GM21390 (cell line): ENCODE results near the gene CNTRL.
"Not testable (repeated sequence)": the region's sequence is repeated elsewhere in the genome, so short reads cannot be mapped to it uniquely, and the experiment has no call there.

Experiments
- ATAC-seq: cut with Tn5 transposase; IDR thresholded peaks from one replicate; pipeline ENCODE4 v1.9.1; 2021; ENCODE audit not compliant: unreplicated experiment

Gene CNTRL

DNA sequence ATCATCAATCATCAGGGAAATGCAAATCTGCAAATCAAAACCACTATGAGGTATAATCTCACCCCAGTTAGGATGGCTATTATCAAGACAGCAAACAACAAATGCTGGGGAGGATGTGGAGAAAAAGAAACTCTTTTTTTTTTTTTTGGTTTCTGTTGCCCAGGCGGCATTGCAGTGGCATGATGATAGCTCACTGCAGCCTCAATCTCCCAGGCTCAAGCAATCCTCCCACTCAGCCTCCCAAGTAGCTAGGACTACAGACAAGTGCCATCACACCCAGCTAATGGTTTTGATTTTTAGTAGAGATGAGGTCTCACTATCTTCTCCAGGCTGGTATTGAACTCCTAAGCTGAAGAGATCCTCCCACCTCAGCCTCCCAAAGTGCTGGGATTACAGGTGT lies 5.4 kb upstream of the CNTRL start:
- no peak for ATAC-seq

DNA sequence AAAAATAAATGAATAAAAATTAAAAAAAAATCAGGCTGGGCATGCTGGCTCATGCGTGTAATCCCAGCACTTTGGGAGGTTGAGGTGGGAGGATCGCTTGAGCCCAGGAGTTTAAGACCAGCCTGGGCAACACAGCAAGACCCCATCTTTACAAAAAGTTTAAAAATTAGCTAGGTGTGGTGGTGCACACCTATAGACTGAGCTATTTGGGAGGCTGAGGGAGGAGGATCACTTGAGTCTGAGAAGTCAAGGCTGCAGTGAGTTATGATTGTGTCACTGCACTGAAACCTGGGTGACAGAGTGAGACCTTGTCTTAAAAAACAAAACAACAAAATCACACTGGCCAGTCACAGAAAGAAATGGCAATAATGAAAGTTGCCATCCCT lies 3.4 kb upstream of the CNTRL start:
- no peak for ATAC-seq

DNA sequence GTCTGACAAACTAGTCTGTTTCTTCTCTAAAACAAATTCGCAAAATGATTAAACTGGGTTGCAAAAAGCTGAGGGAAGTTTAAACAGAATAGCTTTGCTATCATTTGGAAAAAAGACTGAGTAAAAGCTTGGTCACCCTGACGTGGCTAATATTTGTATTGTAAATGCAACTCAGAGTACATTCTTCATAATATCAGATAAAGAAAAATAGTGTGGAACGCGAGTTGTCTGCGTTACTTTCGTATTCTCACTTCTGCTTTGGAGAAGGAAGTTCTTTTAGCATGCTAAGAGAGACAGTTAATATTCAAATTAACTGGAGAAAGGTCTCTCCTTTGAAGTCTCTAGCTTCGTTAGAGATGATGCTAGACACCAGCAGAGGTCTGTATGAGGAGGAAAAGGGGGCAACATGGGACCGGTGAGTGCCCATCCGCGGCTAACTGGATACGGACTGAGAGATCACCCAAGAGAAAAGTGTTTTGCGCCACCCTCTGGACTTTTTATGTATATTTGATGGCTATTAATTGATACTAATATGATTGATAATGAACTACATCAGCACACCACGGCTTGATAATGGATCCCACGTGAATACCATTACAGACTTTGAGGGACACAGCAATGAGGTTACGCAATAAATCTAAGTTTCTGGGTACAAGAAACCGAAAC lies 2.9 kb upstream of the CNTRL start:
- ATAC-seq = peak; percentile 33

DNA sequence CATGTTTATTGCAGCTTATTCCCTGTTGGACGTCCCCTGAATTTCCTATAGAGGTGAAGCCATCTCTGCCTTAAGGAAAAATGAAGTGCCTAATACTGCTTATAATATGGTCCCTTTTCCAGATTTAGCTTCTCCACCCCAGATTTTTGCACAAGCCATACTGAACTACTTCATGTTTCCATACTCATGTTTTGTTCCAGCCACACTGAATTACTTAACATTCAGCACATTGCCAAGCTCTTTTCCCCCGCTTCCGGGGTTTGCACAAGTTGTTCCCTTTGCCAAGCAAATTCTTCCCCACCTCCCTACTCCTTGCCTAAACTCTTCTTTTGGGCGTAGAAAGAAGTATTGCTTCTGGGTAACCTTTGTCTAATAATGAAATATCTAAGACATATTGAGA lies 1.7 kb upstream of the CNTRL start:
- no peak for ATAC-seq

DNA sequence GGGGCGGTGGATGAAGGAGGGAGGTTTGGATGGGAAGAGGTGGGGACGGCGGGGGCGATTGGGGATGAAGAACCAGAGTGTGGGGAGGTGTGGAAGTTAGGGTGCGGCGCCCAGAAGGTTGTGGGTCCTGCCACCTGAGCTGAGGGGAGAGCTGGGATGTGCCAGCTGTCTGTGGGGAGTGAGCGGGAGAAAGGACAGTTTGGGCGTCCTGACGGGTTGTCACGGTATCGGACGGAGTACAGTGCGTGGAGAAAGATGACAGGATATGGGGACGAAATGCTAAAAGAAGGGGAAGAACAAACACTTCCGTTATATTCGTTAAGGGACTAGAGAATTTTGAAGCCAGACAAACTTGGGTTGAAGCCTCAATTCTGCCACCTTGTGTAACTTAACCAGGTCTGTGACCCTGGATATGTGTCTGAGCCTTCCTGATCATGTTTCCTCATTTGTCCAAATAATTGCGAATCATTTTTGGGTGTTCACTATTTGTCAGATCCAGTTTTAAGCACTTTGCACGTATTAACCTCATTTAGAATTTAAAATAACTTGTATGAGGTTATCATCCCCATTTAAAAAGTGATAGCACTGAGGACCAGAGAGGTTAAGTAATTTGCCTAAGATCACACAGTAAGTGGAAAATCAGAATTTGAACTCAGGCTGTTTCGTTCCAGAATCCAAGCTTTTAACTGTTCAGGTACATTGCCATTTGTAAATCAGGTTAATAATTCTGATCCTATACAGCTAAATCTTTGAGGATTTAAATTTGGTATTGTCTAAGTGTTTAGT lies 689 bp downstream of the CNTRL start:
- ATAC-seq = peak; percentile 20

DNA sequence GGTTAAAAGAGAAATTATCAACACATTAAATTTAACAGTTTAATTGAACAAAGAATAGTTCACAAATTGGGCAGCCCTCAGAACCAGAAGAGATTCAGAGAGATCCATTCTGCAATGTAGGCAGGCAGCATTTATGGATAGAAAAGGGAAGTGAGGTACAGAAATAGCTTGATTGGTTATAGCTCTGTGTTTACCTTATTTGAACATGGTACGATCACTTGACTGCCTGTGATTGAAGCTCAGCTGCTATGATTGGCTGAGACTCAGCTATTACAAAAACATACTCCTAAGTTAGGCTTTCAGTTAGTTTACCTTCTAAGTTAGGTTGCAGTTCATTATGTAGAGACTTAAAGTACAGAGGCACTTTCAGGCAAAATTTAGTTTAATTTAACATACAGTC lies 7.3 kb downstream of the CNTRL start:
- no peak for ATAC-seq

DNA sequence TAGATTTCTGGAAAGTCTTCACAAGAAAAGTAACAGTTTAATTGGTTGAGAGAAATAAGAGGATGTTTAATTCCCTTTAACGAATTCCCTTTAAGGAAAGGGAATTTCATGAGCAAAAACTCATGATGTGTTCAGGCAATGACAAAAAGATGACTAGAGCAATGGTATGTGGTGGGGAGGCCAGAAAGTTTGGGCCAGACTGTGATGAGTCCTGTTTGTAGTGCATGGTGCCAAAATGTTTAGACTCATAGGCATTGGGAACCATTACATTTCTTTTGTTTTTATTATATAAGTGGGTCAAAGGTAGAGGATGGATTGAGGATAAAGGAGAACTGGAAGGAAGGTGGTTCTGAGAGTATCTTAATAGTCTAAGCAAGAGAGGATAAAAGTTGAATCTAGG lies 10.9 kb downstream of the CNTRL start:
- ATAC-seq = no peak

DNA sequence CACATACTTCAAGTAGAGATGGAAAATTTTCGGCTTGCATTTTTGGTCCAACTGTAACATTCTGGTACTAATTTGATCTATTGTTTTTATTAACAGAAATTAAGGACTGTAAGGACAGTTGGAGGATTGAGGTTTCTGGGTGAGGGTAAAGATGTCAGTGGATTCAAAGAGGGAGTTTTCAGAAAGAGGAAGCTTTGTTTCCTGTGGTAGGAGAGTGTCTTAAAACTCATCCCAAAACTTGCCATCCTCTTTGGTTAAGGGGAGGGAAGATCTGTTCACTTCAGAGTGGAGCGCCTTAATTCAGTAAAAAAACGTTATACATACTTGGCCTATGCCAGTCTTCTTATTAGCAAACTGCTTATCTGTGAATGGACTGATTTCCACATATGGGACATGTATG lies 13.8 kb downstream of the CNTRL start:
- no peak for ATAC-seq

DNA sequence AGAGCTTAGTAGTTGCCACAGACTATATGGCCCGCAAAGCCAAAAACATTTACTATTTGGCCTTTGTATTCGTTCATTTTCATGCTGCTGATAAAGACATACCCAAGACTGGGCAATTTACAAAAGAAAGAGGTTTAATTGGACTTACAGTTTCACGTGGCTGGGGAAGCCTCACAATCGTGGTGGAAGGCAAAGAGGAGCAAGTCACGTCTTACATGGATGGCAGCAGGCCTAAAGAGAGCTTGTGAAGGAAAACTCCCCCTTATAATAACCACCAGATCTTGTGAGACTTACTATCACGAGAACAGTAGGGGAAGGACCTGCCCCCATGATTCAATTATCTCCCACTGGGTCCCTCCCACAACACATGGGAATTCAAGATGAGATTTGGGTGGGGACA lies 16.0 kb downstream of the CNTRL start:
- ATAC-seq = not testable (repeated sequence)

DNA sequence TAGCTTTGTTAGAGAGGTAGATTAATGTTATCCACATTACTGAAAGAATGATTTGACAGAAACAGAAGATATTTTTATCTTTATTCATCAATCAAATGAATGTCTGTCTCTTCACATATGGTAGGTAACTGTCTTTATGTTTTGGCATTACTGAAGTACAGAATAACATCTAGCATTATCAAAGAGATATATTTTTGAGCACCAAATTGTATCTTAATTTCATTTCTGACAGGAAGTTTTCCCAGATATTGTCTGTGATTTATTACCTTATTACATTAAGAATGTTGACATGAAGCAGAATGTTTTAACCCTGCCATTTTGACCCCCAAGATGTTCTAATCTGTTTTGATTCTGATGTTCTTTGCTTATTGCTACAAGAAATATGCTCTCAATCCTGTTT lies 20.3 kb downstream of the CNTRL start:
- no peak for ATAC-seq

DNA sequence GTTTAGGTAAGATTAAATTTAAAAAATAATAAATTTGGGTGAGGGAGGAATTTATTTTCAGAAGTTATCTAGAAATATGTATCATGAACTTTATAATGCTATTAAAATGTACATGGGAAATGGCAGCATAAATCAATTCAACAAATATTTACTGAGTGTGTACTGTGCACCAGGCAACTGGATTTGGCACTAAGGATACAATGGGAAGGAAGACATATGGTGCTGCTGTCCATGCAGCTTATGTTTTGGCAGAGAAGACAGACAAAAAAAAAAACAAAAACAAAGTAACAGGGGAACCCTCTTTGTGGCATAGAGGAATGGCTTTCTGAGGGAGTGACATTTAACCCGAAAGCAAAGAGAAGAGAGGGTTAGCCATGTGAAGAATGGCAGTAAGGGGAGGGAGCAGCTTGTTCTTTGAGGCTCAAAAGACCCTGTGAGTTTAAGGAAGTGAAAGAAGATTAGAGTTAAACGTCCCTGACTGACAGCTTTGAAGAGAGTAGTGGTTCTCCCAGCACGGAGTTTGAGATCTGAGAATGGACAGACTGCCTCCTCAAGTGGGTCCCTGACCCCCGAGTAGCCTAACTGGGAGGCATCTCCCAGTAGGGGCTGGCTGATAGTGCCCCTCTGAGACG lies 23.9 kb downstream of the CNTRL start:
- ATAC-seq = no peak

DNA sequence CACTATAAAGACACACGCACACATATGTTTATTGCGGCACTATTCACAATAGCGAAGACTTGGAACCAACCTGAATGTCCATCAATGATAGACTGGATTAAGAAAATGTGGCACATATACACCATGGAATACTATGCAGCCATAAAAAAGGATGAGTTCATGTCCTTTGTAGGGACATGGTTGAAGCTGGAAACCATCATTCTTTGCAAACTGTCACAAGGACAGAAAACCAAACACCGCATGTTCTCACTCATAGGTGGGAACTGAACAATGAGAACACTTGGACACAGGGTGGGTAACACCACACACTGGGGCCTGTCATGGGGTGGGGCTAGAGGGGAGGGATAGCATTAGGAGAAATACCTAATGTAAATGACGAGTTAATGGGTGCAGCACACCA lies 29.3 kb downstream of the CNTRL start:
- ATAC-seq = not testable (repeated sequence)

DNA sequence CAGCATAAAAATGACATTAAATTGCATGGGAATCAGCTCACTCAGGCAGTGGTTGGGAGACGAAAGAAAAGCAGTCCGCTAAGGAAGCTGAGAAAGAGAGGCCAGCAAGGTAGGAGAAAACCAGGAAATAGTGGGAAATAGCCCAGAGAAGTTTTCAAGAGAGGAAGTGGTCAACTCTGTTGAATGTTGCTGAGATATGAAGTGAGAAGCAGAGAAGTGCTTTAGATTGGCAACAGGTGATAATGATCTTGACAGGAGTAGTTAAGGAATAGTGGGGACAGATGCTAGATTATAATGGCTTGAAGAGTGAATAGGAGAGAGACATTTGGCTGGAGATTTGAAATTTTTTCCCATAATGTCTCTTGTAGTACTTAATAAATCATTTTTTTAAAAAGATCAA lies 30.8 kb downstream of the CNTRL start:
- no peak for ATAC-seq

DNA sequence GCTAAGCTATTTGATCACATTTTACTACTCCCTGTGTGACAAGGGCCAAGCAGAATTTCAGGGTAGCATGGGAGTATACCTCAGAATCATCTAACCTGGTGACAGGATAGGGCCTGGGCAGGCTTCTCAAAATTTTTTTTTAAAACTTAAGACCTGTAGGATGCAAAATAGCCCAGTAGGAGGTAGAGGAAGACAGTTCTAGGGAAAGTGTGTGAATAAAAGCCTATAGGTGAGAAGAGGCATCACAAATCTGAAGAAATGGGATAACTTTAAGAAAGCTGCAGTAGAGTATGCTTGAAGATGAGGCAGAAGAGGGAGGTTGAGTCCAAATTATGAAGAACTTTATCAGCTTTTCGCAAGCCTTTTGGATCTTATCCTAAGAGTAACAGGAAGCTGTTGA lies 32.3 kb downstream of the CNTRL start:
- no peak for ATAC-seq

DNA sequence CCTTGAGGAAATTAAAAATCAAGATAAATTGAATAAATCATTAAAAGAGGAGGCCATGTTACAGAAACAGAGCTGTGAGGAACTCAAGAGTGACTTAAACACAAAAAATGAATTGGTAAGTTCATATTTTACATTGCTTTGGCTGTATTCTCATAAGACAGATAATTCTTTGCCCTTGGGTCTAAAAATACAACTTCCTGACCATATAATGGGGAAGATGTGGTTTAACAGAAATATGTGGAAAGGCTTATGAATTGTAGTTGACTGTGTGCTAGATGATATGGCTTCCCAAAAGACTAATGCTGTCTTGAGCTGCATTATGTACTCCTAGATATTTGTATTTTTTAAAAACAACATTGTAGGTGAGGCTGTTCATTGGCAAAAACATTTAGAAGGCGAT lies 33.1 kb downstream of the CNTRL start:
- ATAC-seq = no peak

DNA sequence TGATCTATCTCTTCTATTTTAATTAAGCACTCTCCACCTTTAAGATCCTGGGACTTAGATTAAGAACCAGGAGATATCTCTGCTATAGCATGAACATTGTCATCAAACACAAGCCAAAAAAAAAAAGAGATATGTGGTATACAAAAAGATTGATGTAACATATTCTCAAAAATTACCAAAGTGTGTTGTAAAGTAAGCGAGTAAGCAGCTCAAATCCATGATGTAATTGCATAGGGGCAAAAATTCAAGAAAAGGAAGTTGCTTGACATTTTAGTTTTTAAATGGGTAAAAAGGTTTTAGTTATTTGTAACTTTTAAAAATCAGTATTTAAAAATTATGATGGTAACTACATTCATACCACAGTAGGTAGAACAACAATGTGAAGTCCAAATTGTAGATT lies 40.7 kb downstream of the CNTRL start:
- ATAC-seq = no peak

DNA sequence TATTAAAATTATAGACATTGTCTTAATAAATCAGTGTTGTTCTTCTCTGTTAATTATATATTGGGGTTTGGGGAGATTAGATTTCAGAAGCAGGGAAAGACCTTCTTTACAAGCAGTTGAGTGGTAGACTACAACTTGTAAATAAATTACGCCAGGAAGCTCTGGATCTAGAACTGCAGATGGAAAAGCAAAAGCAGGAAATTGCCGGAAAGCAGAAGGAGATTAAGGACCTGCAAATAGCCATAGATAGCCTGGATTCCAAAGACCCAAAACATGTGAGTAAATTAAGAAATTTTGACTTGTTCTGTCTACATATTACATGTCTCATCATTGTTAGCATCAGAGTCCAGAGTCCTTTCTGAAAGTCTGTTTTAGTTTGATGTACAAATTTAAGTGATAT lies 43.5 kb downstream of the CNTRL start:
- ATAC-seq = no peak

DNA sequence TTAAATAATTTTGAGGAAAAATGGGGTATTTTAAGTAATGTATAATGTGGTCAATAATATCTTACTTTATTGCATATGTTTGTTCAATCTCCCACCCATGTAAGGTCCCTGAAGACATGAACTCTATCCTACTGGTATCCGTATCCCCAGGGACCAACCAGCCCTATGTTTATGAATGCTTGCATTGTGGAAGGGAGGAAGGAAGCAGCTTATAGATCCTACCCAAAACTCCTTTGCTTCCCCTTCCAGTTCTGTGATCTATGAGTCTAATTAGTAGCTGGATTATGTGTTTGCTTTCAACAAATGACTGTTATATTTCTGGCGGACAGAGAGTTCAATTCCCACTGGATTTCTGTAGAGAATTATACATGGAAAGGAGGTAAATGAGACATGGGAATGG lies 45.6 kb downstream of the CNTRL start:
- ATAC-seq = no peak

DNA sequence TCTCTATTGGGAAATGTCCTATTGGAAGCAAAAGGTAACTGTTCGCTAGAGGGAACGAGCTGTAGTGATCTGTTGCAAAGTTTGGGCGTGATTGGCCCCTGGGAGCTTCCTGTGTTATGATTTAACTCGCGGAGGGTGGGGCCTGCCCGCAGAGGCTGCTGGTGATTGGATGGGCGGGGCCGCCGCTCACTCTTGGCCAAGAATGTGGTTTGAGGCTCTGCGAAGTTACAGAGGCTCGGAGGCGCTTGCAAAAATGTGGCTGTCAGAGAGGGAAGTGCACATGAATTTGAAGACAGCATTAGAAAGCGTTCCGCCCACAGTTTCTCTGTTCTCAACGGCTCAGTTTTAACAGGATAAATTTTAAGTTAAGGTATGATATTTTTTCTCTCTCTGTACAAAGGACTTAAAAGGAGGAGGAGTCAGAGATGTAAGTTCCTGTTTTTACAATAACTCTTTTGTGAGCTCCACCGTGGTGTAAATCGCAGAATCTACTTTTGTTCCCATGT lies 46.9 kb downstream of the CNTRL start:
- peak; percentile 99 for ATAC-seq

DNA sequence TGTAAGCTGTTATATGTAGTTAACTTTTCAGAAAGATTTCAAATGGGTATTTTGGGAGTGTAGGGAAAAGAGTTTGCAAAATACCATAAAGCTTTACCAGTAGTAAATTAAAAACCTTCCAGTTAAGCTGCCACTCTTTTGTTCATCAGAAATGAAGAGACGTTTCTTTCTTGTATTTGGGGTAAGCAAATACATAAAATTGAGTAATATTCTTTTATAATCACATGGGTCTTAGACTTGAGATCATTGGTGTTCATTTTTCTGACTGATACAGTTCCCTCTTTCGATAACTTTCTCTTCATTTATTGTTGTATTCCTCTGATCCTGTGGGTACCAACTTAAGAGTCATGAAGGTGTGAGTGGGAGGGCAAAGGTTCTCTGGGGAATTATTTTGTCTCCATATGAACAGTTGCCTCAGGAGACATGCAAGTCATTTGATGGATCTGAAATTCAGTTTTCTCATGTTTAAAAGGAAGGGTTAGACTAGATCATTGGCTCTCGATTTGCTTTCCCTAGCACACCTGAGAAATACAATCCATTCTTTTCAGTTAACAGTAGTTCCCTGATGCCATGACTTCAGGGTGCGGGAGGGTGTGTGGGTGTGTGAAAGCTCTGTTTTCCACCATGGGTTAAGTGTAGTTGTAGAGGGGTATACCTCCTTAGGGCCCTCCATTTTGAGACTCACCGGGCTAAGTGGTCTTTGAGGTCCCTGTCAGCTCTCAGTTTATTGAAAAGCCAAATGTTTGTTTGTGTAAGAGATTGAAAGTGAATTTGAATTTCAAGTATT lies 47.7 kb downstream of the CNTRL start:
- no peak for ATAC-seq

DNA sequence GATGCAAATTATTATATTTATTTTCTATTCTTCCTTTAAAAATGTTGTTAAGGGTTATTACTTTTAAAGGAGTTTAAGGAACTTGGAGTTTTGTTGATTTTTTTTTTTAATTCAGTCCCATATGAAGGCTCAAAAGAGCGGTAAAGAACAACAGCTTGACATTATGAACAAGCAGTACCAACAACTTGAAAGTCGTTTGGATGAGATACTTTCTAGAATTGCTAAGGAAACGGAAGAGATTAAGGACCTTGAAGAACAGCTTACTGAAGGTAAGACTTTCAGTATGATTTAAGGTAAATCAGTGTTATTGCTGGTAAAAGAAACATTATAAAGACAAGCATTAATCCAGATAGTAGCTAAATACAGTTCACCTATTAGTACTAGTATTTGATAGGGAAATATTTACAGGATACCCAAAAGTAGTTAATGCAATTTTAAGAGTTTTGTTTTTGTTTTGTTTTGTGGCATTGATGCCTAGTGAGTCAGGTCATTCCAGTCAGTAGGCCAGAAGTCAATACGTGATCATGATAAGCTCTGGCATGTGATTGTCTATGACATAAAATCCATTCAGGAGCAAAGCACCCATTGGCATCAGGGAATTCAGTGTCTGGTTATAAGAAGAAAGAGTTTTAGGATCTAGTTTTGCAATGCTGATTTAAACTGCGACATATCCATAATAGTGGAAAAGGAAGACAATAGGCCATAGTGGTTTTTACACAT lies 49.2 kb downstream of the CNTRL start:
- no peak for ATAC-seq
